Globus pallidus (tissue), 1 donor: ENCODE results near the gene PRKN.
"Not testable (repeated sequence)": the region's sequence is repeated elsewhere in the genome, so short reads cannot be mapped to it uniquely, and the experiment has no call there.

Source experiments
- DNase-seq: peaks from one replicate; pipeline ENCODE4 v3.0.0-alpha.2; 2015; ENCODE audit warnings: low spot score

Gene PRKN

GRCh38 chr6:162443101-162443500 is 284.5 kb downstream of the PRKN start:
- DNase-seq, result peak; percentile 11

GRCh38 chr6:162442687-162443086 is 284.9 kb downstream of the PRKN start:
- peak; percentile 78 for DNase-seq

DNA sequence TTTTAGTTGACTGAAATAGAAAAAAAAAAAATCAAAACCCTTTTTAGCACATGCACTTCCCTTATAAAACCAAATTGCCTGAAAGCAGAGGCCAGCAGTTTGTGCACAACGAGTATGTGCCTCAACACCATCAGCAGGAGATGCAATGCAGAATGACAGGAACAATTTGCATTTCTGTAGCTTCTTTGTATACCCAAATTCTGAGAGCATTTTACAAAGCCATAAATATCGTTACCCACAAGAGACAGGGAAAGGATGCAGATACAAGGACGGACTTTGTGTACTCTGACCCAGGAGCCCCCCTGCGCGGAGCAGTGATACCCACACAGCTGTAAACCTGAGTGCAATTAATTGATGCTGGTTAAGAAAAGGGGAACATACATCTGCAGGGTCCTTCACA is 285.6 kb downstream of the PRKN start:
- no peak for DNase-seq

DNA sequence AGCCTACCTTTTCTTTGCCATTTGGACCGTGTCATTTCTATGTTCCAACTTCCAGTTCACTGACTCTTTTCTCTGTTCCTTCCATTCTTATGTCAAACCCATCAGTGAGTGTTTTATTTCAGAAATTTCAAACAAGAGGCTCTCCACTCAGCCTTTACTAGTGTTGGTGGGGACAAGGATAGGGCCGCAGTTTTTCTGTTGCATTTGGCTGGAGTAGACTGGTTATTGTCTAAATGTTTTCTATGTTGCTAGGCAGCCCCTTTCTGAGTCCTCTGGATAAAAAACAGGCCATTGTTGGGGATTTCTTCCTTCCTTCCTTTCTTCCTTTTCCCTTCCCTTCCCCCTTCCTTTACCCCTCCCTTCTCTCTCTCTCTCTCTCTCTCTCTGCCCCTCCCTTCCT is 288.6 kb downstream of the PRKN start:
- DNase-seq, result no peak

- DNase-seq, result no peak
These were observed 292.5 kb downstream of the PRKN start for GRCh38 chr6:162435071-162435470.

- DNase-seq, result no peak
These were observed 306.6 kb downstream of the PRKN start for GRCh38 chr6:162421004-162421403.

GRCh38 chr6:162416831-162417537 is 310.6 kb downstream of the PRKN start:
- DNase-seq, result no peak

- no peak for DNase-seq
These were observed 311.3 kb downstream of the PRKN start for GRCh38 chr6:162416307-162416706.

GRCh38 chr6:162409741-162410691 is 317.6 kb downstream of the PRKN start:
- DNase-seq, result no peak

DNA sequence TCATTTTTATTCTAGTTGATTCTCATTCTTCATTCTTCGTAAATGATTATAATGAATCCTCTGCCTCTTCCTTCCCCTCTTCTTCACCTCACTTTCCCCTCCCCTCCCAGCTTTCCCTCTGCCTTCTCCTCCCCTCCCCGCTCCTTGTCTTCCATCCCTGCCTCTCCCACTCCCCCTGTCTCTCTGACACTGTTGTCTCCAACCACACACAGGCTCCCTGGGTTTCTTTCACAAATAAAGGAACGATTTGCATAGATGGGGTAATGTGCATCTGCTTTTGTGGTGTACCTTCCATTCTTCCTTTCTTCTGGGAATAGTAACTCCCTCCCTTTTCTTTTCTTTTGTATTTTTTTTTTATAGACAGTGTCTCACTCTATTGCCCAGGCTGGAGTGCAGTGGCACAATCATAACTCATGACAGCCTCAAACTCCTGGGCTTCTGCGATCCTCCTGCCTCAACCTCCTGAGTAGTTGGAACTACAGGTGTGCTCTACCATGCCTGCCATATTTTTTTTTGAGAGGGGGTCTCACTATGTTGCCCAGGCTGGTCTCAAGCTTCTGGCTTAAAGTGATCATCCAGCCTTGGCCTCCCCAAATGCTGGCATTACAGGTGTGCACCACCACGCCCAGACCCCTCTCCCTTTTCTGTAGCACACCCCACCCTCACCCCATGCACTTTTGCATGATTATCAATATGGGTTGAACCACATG is 318.6 kb downstream of the PRKN start:
- no peak for DNase-seq

DNA sequence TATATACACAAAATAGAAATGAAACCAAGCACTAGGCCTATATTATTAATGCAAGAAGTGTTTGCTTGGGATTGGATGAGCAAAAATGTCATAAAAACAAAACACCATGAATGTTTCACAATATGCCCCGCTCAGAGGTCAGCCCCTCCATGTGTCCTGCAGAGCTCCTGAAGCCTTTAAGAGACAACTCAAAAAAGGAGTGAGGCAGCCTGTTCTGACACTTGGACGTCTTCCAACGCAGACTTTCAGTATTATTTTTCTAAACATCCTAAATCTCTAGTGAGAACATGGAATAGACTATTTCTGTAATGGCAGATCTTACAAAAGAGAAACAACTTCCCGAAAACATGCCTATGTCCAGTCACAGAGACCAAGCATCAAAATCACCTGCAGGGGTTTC is 322.6 kb downstream of the PRKN start:
- DNase-seq, result no peak

DNA sequence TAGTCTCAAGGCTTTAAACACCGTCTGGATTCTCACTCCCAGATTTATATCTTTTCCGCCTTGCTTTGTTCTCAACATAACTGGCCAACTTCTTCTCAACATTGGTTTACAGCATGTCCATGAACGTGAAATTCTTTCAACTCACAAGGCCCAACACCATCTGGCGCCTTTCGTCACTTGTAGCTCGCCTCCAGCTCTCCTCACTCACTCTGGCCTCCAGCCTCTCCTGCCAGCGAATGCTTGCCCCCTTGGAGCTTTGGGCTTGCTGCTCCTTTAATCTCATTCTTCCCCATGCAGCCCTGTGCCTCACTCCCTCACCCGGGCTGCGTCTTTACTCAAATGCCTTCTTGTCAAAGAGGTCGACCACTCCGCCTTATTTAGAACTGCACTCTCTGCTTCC is 324.5 kb downstream of the PRKN start:
- no peak for DNase-seq

GRCh38 chr6:162395181-162395580 is 332.4 kb downstream of the PRKN start:
- DNase-seq, result no peak

DNA sequence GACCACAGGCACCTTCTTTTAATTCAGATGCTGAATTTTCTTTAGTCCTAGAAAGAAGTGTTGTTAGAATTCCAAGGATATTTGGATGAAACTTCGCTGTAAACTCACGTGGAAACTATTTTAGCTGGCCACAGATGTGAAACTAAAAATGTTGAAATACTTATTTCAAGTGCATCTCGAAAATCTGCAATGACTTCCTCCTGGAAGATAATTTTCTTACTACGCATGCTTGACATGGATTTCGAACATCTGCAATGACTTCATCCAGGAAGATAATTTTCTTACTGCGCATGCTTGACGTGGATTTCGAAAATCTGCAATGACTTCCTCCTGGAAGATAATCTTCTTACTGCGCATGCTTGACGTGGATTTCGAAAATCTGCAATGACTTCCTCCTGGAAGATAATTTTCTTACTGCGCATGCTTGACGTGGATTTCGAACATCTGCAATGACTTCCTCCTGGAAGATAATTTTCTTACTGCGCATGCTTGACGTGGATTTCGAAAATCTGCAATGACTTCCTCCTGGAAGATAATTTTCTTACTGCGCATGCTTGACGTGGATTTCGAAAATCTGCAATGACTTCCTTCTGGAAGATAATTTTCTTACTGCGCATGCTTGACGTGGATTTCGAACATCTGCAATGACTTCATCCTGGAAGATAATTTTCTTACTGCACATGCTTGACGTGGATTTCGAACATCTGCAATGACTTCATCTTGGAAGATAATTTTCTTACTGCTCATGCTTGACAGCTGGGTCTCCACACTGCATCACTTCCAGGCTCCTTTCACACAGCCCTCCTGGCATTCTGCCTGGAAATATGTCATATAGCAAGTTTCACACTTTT is 336.4 kb downstream of the PRKN start:
- DNase-seq, result not testable (repeated sequence)

GRCh38 chr6:162389343-162390085 is 338.1 kb downstream of the PRKN start:
- no peak for DNase-seq

GRCh38 chr6:162388383-162388777 is 339.2 kb downstream of the PRKN start:
- DNase-seq, result no peak

DNA sequence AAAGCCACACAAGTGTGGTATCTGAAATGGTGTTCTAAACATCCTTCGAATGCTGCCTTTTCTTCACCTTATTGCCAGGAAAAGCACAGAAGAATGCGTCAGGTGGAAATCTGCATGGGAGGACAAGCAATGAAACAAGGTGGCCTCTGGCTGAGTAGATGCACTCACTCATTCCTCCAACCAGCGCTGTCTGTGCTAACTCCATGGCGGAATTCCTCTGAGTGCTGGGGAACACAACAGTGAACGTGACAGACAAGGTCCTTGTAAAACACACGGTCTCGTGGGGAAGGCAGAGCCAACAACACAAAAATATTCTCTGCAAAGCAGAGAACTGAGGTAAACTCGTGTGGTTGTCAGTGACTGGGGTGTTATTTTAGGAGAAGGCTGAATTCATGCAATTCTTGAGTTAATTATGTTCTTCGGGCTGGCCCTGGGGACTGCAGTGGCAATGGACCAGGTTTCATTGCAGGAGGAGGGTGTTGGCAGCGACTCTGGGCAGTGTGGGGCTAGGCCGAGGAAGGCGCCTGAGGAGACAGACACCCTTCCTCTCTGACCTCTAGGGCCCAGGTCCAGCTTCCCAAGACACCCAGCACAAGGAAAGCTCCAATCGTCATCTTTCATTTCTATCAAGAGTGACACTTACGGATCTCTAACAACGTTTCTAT is 339.7 kb downstream of the PRKN start:
- no peak for DNase-seq

DNA sequence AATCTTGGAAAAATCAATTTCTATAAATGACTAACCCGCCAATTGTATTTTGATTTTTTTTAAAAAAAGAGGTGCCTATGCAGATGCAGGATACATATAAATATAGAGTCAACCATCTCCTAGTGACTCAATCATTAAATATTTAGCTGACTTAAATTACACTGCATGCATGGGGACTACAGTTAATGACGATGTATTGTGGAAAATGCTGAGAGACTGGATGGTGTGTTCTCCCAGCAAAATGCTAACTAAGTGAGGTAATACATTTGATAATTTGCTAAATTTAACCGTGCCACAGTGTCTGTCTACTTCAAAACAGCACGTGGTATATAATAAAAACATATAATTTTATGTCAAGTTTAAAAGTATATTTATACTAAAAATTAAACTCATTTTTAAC is 341.6 kb downstream of the PRKN start:
- no peak for DNase-seq

GRCh38 chr6:162379757-162380409 is 347.7 kb downstream of the PRKN start:
- no peak for DNase-seq

GRCh38 chr6:162377735-162378134 is 349.8 kb downstream of the PRKN start:
- no peak for DNase-seq
